ENCODE measurements around the gene CDK5RAP1.

The CDK5RAP1 gene

GRCh38 chr20:33401184-33401920, at the start of gene CDK5RAP1:
Gene CDK5RAP1, minus strand, starts transcription at chr20:33401519. Its CDS starts 4,455 bp downstream, at chr20:33397064.
- Histone ChIP-seq H3K36me3 (ENCODE audit: low read depth) (peaks cover 25% of the 10 kb centered on the region), H3K4me1 (ENCODE audit: insufficient read depth, poor library complexity, severe bottlenecking) (peaks cover 10% of the 10 kb centered on the region), H3K9me3 (ENCODE audit: severe bottlenecking) (no peaks in the 10 kb centered on the region), H3K27ac (ENCODE audit: poor library complexity, severe bottlenecking) (peak within 1 kb of the TSS; percentile 24), H3K4me3 (ENCODE audit: severe bottlenecking) (peak within 1 kb of the TSS; percentile 93), H3K27me3 (ENCODE audit: insufficient read depth, poor library complexity, severe bottlenecking) (no peaks in the 10 kb centered on the region)
- ATAC-seq (ENCODE audit: low read depth) (peak; percentile 92), DNase-seq (ENCODE audit: low spot score) (peak; percentile 97)
- TF ChIP-seq CTCF (IDR thresholded peaks at IDR 0.05; ENCODE audit: poor library complexity, severe bottlenecking) = peak; percentile 5

- DNase-seq (ENCODE audit: low spot score) (no peak), ATAC-seq (ENCODE audit: low read depth) (peak; percentile 30; the same call in 1 of the 3 replicates)
- peaks cover 3% of the 10 kb centered on the region for H3K9me3 ChIP-seq (ENCODE audit: severe bottlenecking)
- H3K27ac ChIP-seq (ENCODE audit: poor library complexity, severe bottlenecking) = no peak overlapping the region
- no peaks in the 10 kb centered on the region for H3K36me3 ChIP-seq (ENCODE audit: low read depth)
- H3K4me1 ChIP-seq (ENCODE audit: insufficient read depth, poor library complexity, severe bottlenecking) = no peaks in the 10 kb centered on the region
- no peaks in the 10 kb centered on the region for H3K27me3 ChIP-seq (ENCODE audit: insufficient read depth, poor library complexity, severe bottlenecking)
- TF ChIP-seq CTCF (IDR thresholded peaks at IDR 0.05; ENCODE audit: poor library complexity, severe bottlenecking) = no peak
- no peak overlapping the region for H3K4me3 ChIP-seq (ENCODE audit: severe bottlenecking)
Observed at GRCh38 chr20:33450867-33451266, 49.5 kb upstream of the CDK5RAP1 start.

- Histone ChIP-seq H3K36me3 (ENCODE audit: low read depth) (no peaks in the 10 kb centered on the region), H3K4me3 (ENCODE audit: severe bottlenecking) (no peak overlapping the region), H3K27ac (ENCODE audit: poor library complexity, severe bottlenecking) (no peak overlapping the region), H3K27me3 (ENCODE audit: insufficient read depth, poor library complexity, severe bottlenecking) (no peaks in the 10 kb centered on the region), H3K4me1 (ENCODE audit: insufficient read depth, poor library complexity, severe bottlenecking) (no peaks in the 10 kb centered on the region), H3K9me3 (ENCODE audit: severe bottlenecking) (peaks cover 3% of the 10 kb centered on the region)
- ATAC-seq (ENCODE audit: low read depth) (no peak), DNase-seq (ENCODE audit: low spot score) (no peak)
- TF ChIP-seq CTCF (IDR thresholded peaks at IDR 0.05; ENCODE audit: poor library complexity, severe bottlenecking) = no peak
Observed at GRCh38 chr20:33445881-33446625, 44.7 kb upstream of the CDK5RAP1 start.

- Histone ChIP-seq H3K36me3 (ENCODE audit: low read depth) (no peaks in the 10 kb centered on the region), H3K9me3 (ENCODE audit: severe bottlenecking) (peaks cover 3% of the 10 kb centered on the region), H3K27ac (ENCODE audit: poor library complexity, severe bottlenecking) (no peak overlapping the region), H3K4me1 (ENCODE audit: insufficient read depth, poor library complexity, severe bottlenecking) (no peaks in the 10 kb centered on the region), H3K4me3 (ENCODE audit: severe bottlenecking) (peak overlapping the region; percentile 93), H3K27me3 (ENCODE audit: insufficient read depth, poor library complexity, severe bottlenecking) (no peaks in the 10 kb centered on the region)
- no peak for DNase-seq (ENCODE audit: low spot score)
- peak; percentile 70 for TF ChIP-seq CTCF (IDR thresholded peaks at IDR 0.05; ENCODE audit: poor library complexity, severe bottlenecking)
- no peak for ATAC-seq (ENCODE audit: low read depth)
Observed at GRCh38 chr20:33444797-33445560, 43.7 kb upstream of the CDK5RAP1 start.
